ENCODE measurements around the gene CLRN1.

CLRN1 gene

DNA sequence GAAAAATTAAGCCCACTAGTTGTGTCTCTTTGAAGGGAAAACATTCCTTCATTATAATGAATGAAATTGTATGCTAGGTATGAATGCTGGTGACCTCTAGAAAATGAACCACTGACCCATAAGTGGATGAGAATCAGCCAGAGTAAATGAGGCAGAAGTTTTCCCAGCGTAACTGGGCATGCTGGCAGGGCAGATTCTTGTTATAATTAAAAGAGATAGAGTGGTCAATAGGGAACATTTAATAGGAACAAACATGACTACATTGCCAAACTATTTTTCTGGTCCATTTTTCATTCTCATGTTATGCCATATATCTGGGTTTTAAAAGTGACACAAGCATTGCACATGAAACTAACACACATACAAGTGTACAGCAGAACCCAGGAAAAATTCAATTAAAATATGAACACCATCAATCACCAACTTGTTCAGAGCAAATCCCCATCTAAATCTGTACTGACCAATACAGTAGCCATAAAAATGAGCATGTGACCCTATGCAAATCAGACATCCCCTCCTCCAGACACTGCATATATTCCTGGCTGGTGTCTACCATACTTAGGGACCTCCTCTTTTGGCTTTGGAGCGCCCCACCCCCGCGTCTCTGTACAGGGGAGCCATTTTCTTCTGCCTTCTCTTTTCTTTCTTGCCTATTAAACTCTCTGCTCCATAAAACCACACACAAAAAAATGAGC, 4.0 kb downstream of the CLRN1 start:
- no peaks in the 10 kb centered on the region for H3K9me3 Mint-ChIP-seq
- H3K36me3 Mint-ChIP-seq (ENCODE audit: insufficient read depth): no peaks in the 10 kb centered on the region
- no peak overlapping the region for H3K4me3 Mint-ChIP-seq
- no peaks in the 10 kb centered on the region for H3K4me1 Mint-ChIP-seq
- peaks cover 55% of the 10 kb centered on the region for H3K27me3 Mint-ChIP-seq
- no peak overlapping the region for H3K27ac Mint-ChIP-seq (ENCODE audit: low read depth)
- no peak for DNase-seq (ENCODE audit: low spot score in 2 of 2)
- no peak for ATAC-seq (replicated peaks; ENCODE audit: extremely low read depth, poor library complexity, severe bottlenecking)

GRCh38 chr3:150965436-150965835, 7.1 kb downstream of the CLRN1 start:
- ATAC-seq (replicated peaks; ENCODE audit: extremely low read depth, poor library complexity, severe bottlenecking): no peak
- Mint-ChIP-seq H3K4me1 (no peaks in the 10 kb centered on the region), H3K27ac (ENCODE audit: low read depth) (no peak overlapping the region), H3K4me3 (no peak overlapping the region), H3K27me3 (peaks cover 60% of the 10 kb centered on the region), H3K9me3 (no peaks in the 10 kb centered on the region), H3K36me3 (ENCODE audit: insufficient read depth) (no peaks in the 10 kb centered on the region)
- no peak for DNase-seq (ENCODE audit: low spot score in 2 of 2)

DNA sequence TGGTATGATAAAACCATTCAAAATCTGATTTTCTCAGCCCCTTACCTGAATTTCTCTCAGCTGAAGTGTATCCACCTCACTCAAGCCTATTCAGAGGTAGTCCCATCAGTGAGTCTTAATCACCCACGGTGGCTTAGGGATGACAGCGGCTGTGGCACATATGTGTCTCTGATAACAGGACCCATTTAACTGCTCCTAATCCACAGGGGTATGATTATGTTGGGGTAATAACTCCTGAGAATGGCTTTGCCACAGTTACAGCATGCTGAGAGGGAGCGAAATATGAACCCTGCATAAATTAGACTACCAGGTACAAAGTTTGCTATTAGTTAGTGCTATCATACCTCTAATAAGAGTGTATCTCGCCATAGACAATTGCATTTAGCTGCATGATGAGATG, 10.6 kb downstream of the CLRN1 start:
- Mint-ChIP-seq H3K4me3 (no peak overlapping the region), H3K4me1 (no peaks in the 10 kb centered on the region), H3K27me3 (peaks cover 85% of the 10 kb centered on the region), H3K9me3 (no peaks in the 10 kb centered on the region), H3K27ac (ENCODE audit: low read depth) (no peak overlapping the region), H3K36me3 (ENCODE audit: insufficient read depth) (no peaks in the 10 kb centered on the region)
- DNase-seq (ENCODE audit: low spot score in 2 of 2) (no peak), ATAC-seq (replicated peaks; ENCODE audit: extremely low read depth, poor library complexity, severe bottlenecking) (no peak)

- ATAC-seq (replicated peaks; ENCODE audit: extremely low read depth, poor library complexity, severe bottlenecking) (no peak), DNase-seq (ENCODE audit: low spot score in 2 of 2) (no peak)
- Mint-ChIP-seq H3K4me1 (no peaks in the 10 kb centered on the region), H3K36me3 (ENCODE audit: insufficient read depth) (no peaks in the 10 kb centered on the region), H3K27ac (ENCODE audit: low read depth) (no peak overlapping the region), H3K4me3 (no peak overlapping the region), H3K27me3 (peaks cover 85% of the 10 kb centered on the region), H3K9me3 (no peaks in the 10 kb centered on the region)
These were observed 11.5 kb downstream of the CLRN1 start for GRCh38 chr3:150960708-150961684.

DNA sequence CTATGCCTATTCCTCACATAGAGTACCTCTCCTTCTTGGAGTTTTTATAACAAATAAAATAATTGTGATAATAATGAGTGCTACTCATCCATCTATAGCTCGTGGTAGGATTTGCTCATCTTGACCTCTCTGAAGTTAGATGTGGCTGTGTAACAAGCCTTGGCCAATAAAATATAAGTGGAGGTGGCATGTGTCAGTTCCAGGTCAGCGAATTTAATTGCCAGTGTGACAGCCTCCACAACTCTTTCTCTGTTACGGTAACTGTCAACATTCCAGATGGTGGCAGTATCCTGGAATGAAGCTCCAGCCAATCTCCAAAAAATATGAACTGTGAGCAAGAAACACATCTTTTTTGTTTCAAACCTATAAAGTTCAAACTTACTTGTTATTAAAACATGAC, 13.8 kb downstream of the CLRN1 start:
- no peak overlapping the region for H3K4me3 Mint-ChIP-seq
- no peak overlapping the region for H3K27ac Mint-ChIP-seq (ENCODE audit: low read depth)
- ATAC-seq (replicated peaks; ENCODE audit: extremely low read depth, poor library complexity, severe bottlenecking) (no peak), DNase-seq (ENCODE audit: low spot score in 2 of 2) (no peak)
- no peaks in the 10 kb centered on the region for H3K36me3 Mint-ChIP-seq (ENCODE audit: insufficient read depth)
- no peaks in the 10 kb centered on the region for H3K9me3 Mint-ChIP-seq
- H3K4me1 Mint-ChIP-seq: no peaks in the 10 kb centered on the region
- H3K27me3 Mint-ChIP-seq: peaks cover 86% of the 10 kb centered on the region

DNA sequence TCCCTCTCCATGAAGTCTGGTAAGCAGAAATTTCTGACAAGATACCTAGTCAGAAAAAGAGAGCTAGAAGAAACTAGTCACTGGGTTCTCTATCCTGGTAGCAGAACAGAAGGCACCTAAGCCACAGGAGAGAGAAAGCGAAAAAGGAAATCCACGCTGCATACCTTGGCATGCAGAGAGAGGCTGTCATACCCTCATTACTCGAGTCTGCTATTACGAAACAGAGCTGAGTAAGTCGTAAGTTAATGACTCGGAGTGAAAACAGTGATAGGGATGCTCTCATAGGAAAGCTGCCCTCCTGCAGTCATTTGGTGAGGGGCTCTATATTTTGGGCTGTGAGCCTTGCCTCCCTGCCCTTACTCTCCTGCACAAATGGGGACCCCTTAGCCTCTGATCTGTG, 16.2 kb downstream of the CLRN1 start:
- H3K9me3 Mint-ChIP-seq: no peaks in the 10 kb centered on the region
- H3K36me3 Mint-ChIP-seq (ENCODE audit: insufficient read depth): no peaks in the 10 kb centered on the region
- H3K4me3 Mint-ChIP-seq: no peak overlapping the region
- H3K27me3 Mint-ChIP-seq: peaks cover 65% of the 10 kb centered on the region
- H3K4me1 Mint-ChIP-seq: no peaks in the 10 kb centered on the region
- ATAC-seq (replicated peaks; ENCODE audit: extremely low read depth, poor library complexity, severe bottlenecking) (no peak), DNase-seq (ENCODE audit: low spot score in 2 of 2) (no peak)
- no peak overlapping the region for H3K27ac Mint-ChIP-seq (ENCODE audit: low read depth)

DNA sequence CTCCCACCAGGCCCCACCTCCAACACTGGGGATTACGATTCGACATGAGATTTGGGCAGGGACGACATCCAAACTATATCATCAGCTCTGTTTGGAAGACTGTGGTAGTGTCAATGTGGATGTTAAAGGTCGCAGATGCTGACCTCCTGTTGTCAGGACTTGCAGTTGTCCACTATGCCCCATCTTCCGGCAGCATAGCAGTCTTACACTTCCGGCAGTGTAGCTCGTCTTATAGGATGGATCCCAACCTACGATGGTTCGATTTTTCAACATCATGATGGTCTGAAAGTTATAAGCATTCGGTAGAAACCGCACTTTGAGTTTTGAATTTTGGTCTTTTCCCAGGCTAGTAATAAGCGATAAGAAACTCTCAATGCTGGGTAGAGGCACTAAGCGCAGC, 20.6 kb downstream of the CLRN1 start:
- Mint-ChIP-seq H3K27ac (ENCODE audit: low read depth) (no peak overlapping the region), H3K9me3 (no peaks in the 10 kb centered on the region), H3K27me3 (peaks cover 46% of the 10 kb centered on the region), H3K4me3 (no peak overlapping the region), H3K4me1 (no peaks in the 10 kb centered on the region), H3K36me3 (ENCODE audit: insufficient read depth) (no peaks in the 10 kb centered on the region)
- no peak for DNase-seq (ENCODE audit: low spot score in 2 of 2)
- ATAC-seq (replicated peaks; ENCODE audit: extremely low read depth, poor library complexity, severe bottlenecking): no peak

- Mint-ChIP-seq H3K27ac (ENCODE audit: low read depth) (no peak overlapping the region), H3K4me3 (no peak overlapping the region), H3K4me1 (no peaks in the 10 kb centered on the region), H3K27me3 (peaks cover 58% of the 10 kb centered on the region), H3K36me3 (ENCODE audit: insufficient read depth) (no peaks in the 10 kb centered on the region), H3K9me3 (no peaks in the 10 kb centered on the region)
- ATAC-seq (replicated peaks; ENCODE audit: extremely low read depth, poor library complexity, severe bottlenecking) (no peak), DNase-seq (ENCODE audit: low spot score in 2 of 2) (no peak)
These were observed 27.1 kb downstream of the CLRN1 start for GRCh38 chr3:150945226-150946032.

- H3K9me3 Mint-ChIP-seq: no peaks in the 10 kb centered on the region
- no peaks in the 10 kb centered on the region for H3K36me3 Mint-ChIP-seq (ENCODE audit: insufficient read depth)
- ATAC-seq (replicated peaks; ENCODE audit: extremely low read depth, poor library complexity, severe bottlenecking): no peak
- H3K4me1 Mint-ChIP-seq: no peaks in the 10 kb centered on the region
- DNase-seq (ENCODE audit: low spot score in 2 of 2): no peak
- H3K27ac Mint-ChIP-seq (ENCODE audit: low read depth): no peak overlapping the region
- H3K4me3 Mint-ChIP-seq: no peak overlapping the region
- peaks cover 63% of the 10 kb centered on the region for H3K27me3 Mint-ChIP-seq
These were observed 30.3 kb downstream of the CLRN1 start for GRCh38 chr3:150942221-150942620.

DNA sequence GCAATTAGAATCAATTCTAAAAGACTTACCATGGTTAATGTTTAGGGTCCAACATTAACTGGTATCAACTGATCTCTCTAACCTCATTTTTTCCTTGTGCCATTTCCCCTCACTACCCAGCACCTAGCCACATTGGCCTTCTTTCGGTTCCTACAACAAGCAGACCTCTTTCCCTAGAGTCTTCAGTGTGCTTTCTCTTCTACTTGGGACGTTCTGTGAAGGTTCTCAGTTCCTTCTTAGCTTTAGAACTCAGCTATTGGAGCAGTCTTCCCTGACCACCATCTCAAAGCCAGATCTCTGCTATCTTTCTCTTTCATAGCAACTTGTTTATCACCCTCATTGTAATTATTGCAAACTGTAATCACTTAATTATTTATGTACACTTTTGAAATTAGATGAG, 35.8 kb downstream of the CLRN1 start:
- ATAC-seq (replicated peaks; ENCODE audit: extremely low read depth, poor library complexity, severe bottlenecking) (no peak), DNase-seq (ENCODE audit: low spot score in 2 of 2) (no peak)

GRCh38 chr3:150933473-150933995, 39.0 kb downstream of the CLRN1 start:
- H3K27ac Mint-ChIP-seq (ENCODE audit: low read depth): no peak overlapping the region
- no peaks in the 10 kb centered on the region for H3K4me1 Mint-ChIP-seq
- H3K27me3 Mint-ChIP-seq: peaks cover 67% of the 10 kb centered on the region
- H3K4me3 Mint-ChIP-seq: no peak overlapping the region
- ATAC-seq (replicated peaks; ENCODE audit: extremely low read depth, poor library complexity, severe bottlenecking) (no peak), DNase-seq (ENCODE audit: low spot score in 2 of 2) (no peak)
- no peaks in the 10 kb centered on the region for H3K9me3 Mint-ChIP-seq
- no peaks in the 10 kb centered on the region for H3K36me3 Mint-ChIP-seq (ENCODE audit: insufficient read depth)

More for the DNA sequence above, 35.8 kb downstream of the CLRN1 start:
- no peaks in the 10 kb centered on the region for H3K36me3 Mint-ChIP-seq (ENCODE audit: insufficient read depth)
- H3K27me3 Mint-ChIP-seq: peaks cover 62% of the 10 kb centered on the region
- H3K9me3 Mint-ChIP-seq: no peaks in the 10 kb centered on the region
- no peaks in the 10 kb centered on the region for H3K4me1 Mint-ChIP-seq
- H3K27ac Mint-ChIP-seq (ENCODE audit: low read depth): no peak overlapping the region
- H3K4me3 Mint-ChIP-seq: no peak overlapping the region

GRCh38 chr3:150931745-150932144, 40.8 kb downstream of the CLRN1 start:
- ATAC-seq (replicated peaks; ENCODE audit: extremely low read depth, poor library complexity, severe bottlenecking) (no peak), DNase-seq (ENCODE audit: low spot score in 2 of 2) (no peak)
- H3K9me3 Mint-ChIP-seq: no peaks in the 10 kb centered on the region
- H3K36me3 Mint-ChIP-seq (ENCODE audit: insufficient read depth): no peaks in the 10 kb centered on the region
- H3K4me3 Mint-ChIP-seq: no peak overlapping the region
- no peaks in the 10 kb centered on the region for H3K4me1 Mint-ChIP-seq
- peaks cover 55% of the 10 kb centered on the region for H3K27me3 Mint-ChIP-seq
- H3K27ac Mint-ChIP-seq (ENCODE audit: low read depth): no peak overlapping the region
